Osteoblast (primary cell): ENCODE measurements around the gene TMEM132A. TPM values are rescaled to one million over a fixed set of nuclear protein-coding genes. Genes with fewer than 3 reads are reported as not detected.

Experiments used
- DNase-seq: peaks from one replicate; pipeline ENCODE4 v3.0.0; 2011; ENCODE audit warnings: low spot score, mixed read lengths; ENCODE audit not compliant: insufficient read length; ENCODE audit errors: missing footprints
- H2AFZ ChIP-seq: 2 replicates; pipeline ENCODE4 v1.6.0; 2011; ENCODE audit warnings: mild to moderate bottlenecking, low read length
- H3K27ac ChIP-seq: 2 replicates; pipeline ENCODE4 v1.5.1; 2011; ENCODE audit warnings: mild to moderate bottlenecking, low read depth, low read length, moderate library complexity
- H3K27me3 ChIP-seq: 2 replicates; pipeline ENCODE4 v1.6.0; 2012; ENCODE audit warnings: mild to moderate bottlenecking, control low read depth, inconsistent platforms, low read length, moderate library complexity; ENCODE audit not compliant: insufficient read depth
- H3K36me3 ChIP-seq: 2 replicates; pipeline ENCODE4 v1.5.1; 2011; ENCODE audit warnings: mild to moderate bottlenecking, low read length, control low read depth, moderate library complexity; ENCODE audit not compliant: insufficient read depth
- H3K4me1 ChIP-seq: 2 replicates; pipeline ENCODE4 v1.5.1; 2011; ENCODE audit warnings: mild to moderate bottlenecking, low read length, control low read depth, moderate library complexity; ENCODE audit not compliant: insufficient read depth
- H3K4me2 ChIP-seq: 2 replicates; pipeline ENCODE4 v1.6.0; 2011; ENCODE audit warnings: mild to moderate bottlenecking, low read length; ENCODE audit not compliant: insufficient read depth
- H3K4me3 ChIP-seq: fragments of 200-600 bp; sonication (generic); 3 replicates; pipeline ENCODE4 v1.5.1; 2012; ENCODE audit warnings: mild to moderate bottlenecking, low read length, inconsistent platforms; ENCODE audit not compliant: insufficient read depth
- H3K79me2 ChIP-seq: 2 replicates; pipeline ENCODE4 v1.6.0; 2012; ENCODE audit warnings: mild to moderate bottlenecking, low read length, control low read depth, inconsistent platforms; ENCODE audit not compliant: insufficient read depth
- H3K9me3 ChIP-seq: 2 replicates; pipeline ENCODE4 v1.5.1; 2011; ENCODE audit warnings: low read depth, low read length, control low read depth
- H4K20me1 ChIP-seq: 2 replicates; pipeline ENCODE4 v1.6.0; 2012; ENCODE audit warnings: mild to moderate bottlenecking, low read length, control low read depth; ENCODE audit not compliant: insufficient read depth
- CTCF ChIP-seq: IDR thresholded peaks from 2 replicates; pipeline ENCODE4 v1.5.1; 2011; ENCODE audit warnings: mild to moderate bottlenecking, low read depth, low read length, moderate library complexity; ENCODE audit errors: extremely low read depth
- total RNA-seq: library from RNA; depleted of rRNA; stranded (reverse); fragments of >200 nt; gene quantifications from 2 replicates; pipeline ENCODE4 v1.2.3, GENCODE V29; 2012

Gene TMEM132A
- total RNA-seq, 1 donor: 19.5 TPM

GRCh38 chr11:60919320-60919719, 4.9 kb upstream of the TMEM132A start:
- no peak overlapping the region for H3K4me2 ChIP-seq
- H2AFZ ChIP-seq: no peak overlapping the region
- H3K79me2 ChIP-seq: peaks cover 30% of the 10 kb centered on the region
- no peaks in the 10 kb centered on the region for H3K27me3 ChIP-seq
- peaks cover 11% of the 10 kb centered on the region for H3K36me3 ChIP-seq
- H3K4me3 ChIP-seq: no peak overlapping the region
- H3K4me1 ChIP-seq: peaks cover 20% of the 10 kb centered on the region
- TF ChIP-seq CTCF: no peak
- H4K20me1 ChIP-seq: peaks cover 3% of the 10 kb centered on the region
- DNase-seq: no peak
- no peaks in the 10 kb centered on the region for H3K9me3 ChIP-seq
- no peak overlapping the region for H3K27ac ChIP-seq

- peaks cover 21% of the 10 kb centered on the region for H3K4me1 ChIP-seq
- no peak overlapping the region for H3K27ac ChIP-seq
- peak; percentile 87 for DNase-seq
- H3K9me3 ChIP-seq: no peaks in the 10 kb centered on the region
- TF ChIP-seq CTCF: no peak
- peaks cover 11% of the 10 kb centered on the region for H3K36me3 ChIP-seq
- no peaks in the 10 kb centered on the region for H3K27me3 ChIP-seq
- no peak overlapping the region for H3K4me3 ChIP-seq
- no peak overlapping the region for H2AFZ ChIP-seq
- peaks cover 27% of the 10 kb centered on the region for H3K79me2 ChIP-seq
- no peak overlapping the region for H3K4me2 ChIP-seq
- H4K20me1 ChIP-seq: peaks cover 3% of the 10 kb centered on the region
These were observed 4.3 kb upstream of the TMEM132A start for GRCh38 chr11:60919956-60920355.

GRCh38 chr11:60921259-60921658, 3.0 kb upstream of the TMEM132A start:
- Histone ChIP-seq H2AFZ (no peak overlapping the region), H3K4me3 (no peak overlapping the region), H3K4me2 (no peak overlapping the region), H4K20me1 (no peaks in the 10 kb centered on the region), H3K79me2 (peaks cover 24% of the 10 kb centered on the region), H3K27ac (no peak overlapping the region), H3K27me3 (no peaks in the 10 kb centered on the region), H3K9me3 (no peaks in the 10 kb centered on the region), H3K4me1 (peaks cover 21% of the 10 kb centered on the region), H3K36me3 (peaks cover 11% of the 10 kb centered on the region)
- no peak for DNase-seq
- no peak for TF ChIP-seq CTCF

GRCh38 chr11:60921777-60922335, 2.4 kb upstream of the TMEM132A start:
- Histone ChIP-seq H3K4me3 (no peak overlapping the region), H4K20me1 (no peaks in the 10 kb centered on the region), H3K27ac (no peak overlapping the region), H3K79me2 (peaks cover 18% of the 10 kb centered on the region), H3K4me2 (no peak overlapping the region), H2AFZ (no peak overlapping the region), H3K27me3 (no peaks in the 10 kb centered on the region), H3K4me1 (peaks cover 21% of the 10 kb centered on the region), H3K36me3 (peaks cover 11% of the 10 kb centered on the region), H3K9me3 (no peaks in the 10 kb centered on the region)
- peak; percentile 82 for DNase-seq
- TF ChIP-seq CTCF: no peak
